Natural killer cell (primary cell): Measurements from ENCODE around the gene EMSY. TPM values are rescaled to one million over a fixed set of nuclear protein-coding genes. Genes with fewer than 3 reads are reported as not detected.

ENCODE experiments used
- ATAC-seq, 3 donors: fragments of 150-1000 bp in 2 of 3; fragments of 200-7000 bp in 1 of 3; cut with Tn5 transposase; 1 replicate in 1 of 3; 2 replicates in 2 of 3; pipeline ENCODE4 v1.10.0; 2021; ENCODE audit warnings: mild to moderate bottlenecking in 2 of 3, moderate library complexity in 2 of 3
- DNase-seq, 2 donors: peaks; one replicate each; pipeline versions ENCODE4 v3.0.0 to v3.0.0-alpha.2; 2013 to 2021; ENCODE audit warnings: mixed read lengths in 1 of 2
- H3K27ac ChIP-seq: one replicate; pipeline ENCODE4 v1.5.1; 2013; ENCODE audit warnings: mild to moderate bottlenecking, low read length
- H3K27me3 ChIP-seq: one replicate; pipeline ENCODE4 v1.6.1; 2013; ENCODE audit warnings: low read length; ENCODE audit not compliant: control insufficient read depth, insufficient read depth
- H3K36me3 ChIP-seq: one replicate; pipeline ENCODE4 v1.6.1; 2013; ENCODE audit warnings: low read length; ENCODE audit not compliant: control insufficient read depth, insufficient read depth
- H3K4me1 ChIP-seq: one replicate; pipeline ENCODE4 v1.6.1; 2013; ENCODE audit warnings: low read length; ENCODE audit not compliant: control insufficient read depth, insufficient read depth
- H3K4me3 ChIP-seq: one replicate; pipeline ENCODE4 v1.5.1; 2013; ENCODE audit warnings: low read length
- H3K9me3 ChIP-seq: one replicate; pipeline ENCODE4 v1.6.1; 2013; ENCODE audit warnings: low read length; ENCODE audit not compliant: control insufficient read depth, insufficient read depth
- H3K27ac Mint-ChIP-seq, 2 donors: one replicate each; pipeline ENCODE4 v1.8.0; 2022; ENCODE audit warnings: mild to moderate bottlenecking in 2 of 2, mixed read lengths in 2 of 2, moderate library complexity in 1 of 2
- H3K27me3 Mint-ChIP-seq, 2 donors: one replicate each; pipeline ENCODE4 v1.8.0; 2022; ENCODE audit warnings: low read depth in 2 of 2, mixed read lengths in 2 of 2
- H3K36me3 Mint-ChIP-seq: one replicate; pipeline ENCODE4 v1.8.0; 2022; ENCODE audit warnings: mixed read lengths
- H3K4me1 Mint-ChIP-seq, 2 donors: one replicate each; pipeline ENCODE4 v1.8.0; 2022; ENCODE audit warnings: mixed read lengths in 2 of 2
- H3K4me3 Mint-ChIP-seq: one replicate; pipeline ENCODE4 v1.8.0; 2022; ENCODE audit warnings: mild to moderate bottlenecking, moderate library complexity, mixed read lengths
- H3K9me3 Mint-ChIP-seq, 2 donors: one replicate each; pipeline ENCODE4 v1.8.0; 2022; ENCODE audit warnings: mixed read lengths in 2 of 2
- WGBS: methylation state at CpG from one replicate; pipeline ENCODE4 v1.1.7; 2013; ENCODE audit warnings: missing lambda C conversion rate; ENCODE audit not compliant: insufficient coverage; 5-methylcytosine and 5-hydroxymethylcytosine counted together
- intact Hi-C: fragments of 100-400 bp; cut with micrococcal nuclease; formaldehyde crosslinking; loops from one replicate; pipeline ENCODE4 v1.14.2; 2022
- total RNA-seq, 4 donors: library from RNA; stranded (reverse); fragments of 120-200 nt in 1 of 4; gene quantifications; one replicate each; pipeline versions ENCODE4 v1.2.3 to v1.2.4, GENCODE V29; 2013 to 2022
- TF ChIP-seq, protein P1 (sequence below): fragments of 200-600 bp; IDR thresholded peaks from one replicate; pipeline ENCODE4 v1.8.0; 2022; ENCODE audit warnings: antibody characterized with exemption

Gene EMSY
- total RNA-seq, 3 donors from 2014 or later (not counting 1 experiment from before 2014, with no cell fraction given) = 36.0 to 43.8 (median 39.4) TPM

DNA sequence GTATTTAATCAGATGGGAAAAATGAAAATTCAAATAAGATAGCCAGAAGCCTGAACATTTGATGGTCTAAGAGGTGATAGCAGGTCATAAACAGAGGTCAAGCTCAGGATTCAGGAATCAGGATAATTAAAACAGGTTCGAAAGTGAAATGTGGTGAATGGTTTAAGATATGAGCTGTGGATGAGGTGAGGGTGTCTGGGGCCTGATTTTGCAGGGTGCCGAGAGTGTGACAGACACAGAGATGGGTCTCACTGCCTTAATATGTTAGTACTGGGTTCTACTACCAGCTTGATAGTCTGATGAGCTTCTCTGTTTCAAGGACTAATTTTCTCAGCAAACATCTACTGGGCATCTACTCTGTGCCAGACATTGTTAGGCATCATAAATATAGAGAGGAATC is 19.9 kb upstream of the EMSY start:
- no peaks in the 10 kb centered on the region for H3K4me1 ChIP-seq
- H3K36me3 ChIP-seq = no peaks in the 10 kb centered on the region
- no peak for ATAC-seq
- TF ChIP-seq, protein P1, sequence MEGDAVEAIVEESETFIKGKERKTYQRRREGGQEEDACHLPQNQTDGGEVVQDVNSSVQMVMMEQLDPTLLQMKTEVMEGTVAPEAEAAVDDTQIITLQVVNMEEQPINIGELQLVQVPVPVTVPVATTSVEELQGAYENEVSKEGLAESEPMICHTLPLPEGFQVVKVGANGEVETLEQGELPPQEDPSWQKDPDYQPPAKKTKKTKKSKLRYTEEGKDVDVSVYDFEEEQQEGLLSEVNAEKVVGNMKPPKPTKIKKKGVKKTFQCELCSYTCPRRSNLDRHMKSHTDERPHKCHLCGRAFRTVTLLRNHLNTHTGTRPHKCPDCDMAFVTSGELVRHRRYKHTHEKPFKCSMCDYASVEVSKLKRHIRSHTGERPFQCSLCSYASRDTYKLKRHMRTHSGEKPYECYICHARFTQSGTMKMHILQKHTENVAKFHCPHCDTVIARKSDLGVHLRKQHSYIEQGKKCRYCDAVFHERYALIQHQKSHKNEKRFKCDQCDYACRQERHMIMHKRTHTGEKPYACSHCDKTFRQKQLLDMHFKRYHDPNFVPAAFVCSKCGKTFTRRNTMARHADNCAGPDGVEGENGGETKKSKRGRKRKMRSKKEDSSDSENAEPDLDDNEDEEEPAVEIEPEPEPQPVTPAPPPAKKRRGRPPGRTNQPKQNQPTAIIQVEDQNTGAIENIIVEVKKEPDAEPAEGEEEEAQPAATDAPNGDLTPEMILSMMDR = no peak
- H3K4me3 ChIP-seq = no peak overlapping the region
- Mint-ChIP-seq H3K9me3 (no peaks in the 10 kb centered on the region), H3K36me3 (no peaks in the 10 kb centered on the region), H3K4me3 (no peak overlapping the region), H3K27me3 (peaks cover 0 to 11% of the 10 kb centered on the region in 2 donors), H3K4me1 (no peaks in the 10 kb centered on the region), H3K27ac (no peak overlapping the region)
- intact Hi-C loops = no loop called here
- H3K9me3 ChIP-seq = no peaks in the 10 kb centered on the region
- no peaks in the 10 kb centered on the region for H3K27me3 ChIP-seq
- H3K27ac ChIP-seq = no peak overlapping the region
- no peak for DNase-seq
- 83% methylated on average over 2 of the region's 2 CpGs for WGBS

GRCh38 chr11:76426660-76427059 is 18.2 kb upstream of the EMSY start:
- Mint-ChIP-seq H3K4me1 (no peaks in the 10 kb centered on the region), H3K9me3 (no peaks in the 10 kb centered on the region), H3K27me3 (peaks cover 0 to 11% of the 10 kb centered on the region in 2 donors), H3K27ac (no peak overlapping the region), H3K4me3 (no peak overlapping the region), H3K36me3 (no peaks in the 10 kb centered on the region)
- no peaks in the 10 kb centered on the region for H3K27me3 ChIP-seq
- H3K36me3 ChIP-seq = no peaks in the 10 kb centered on the region
- ATAC-seq (no peak), DNase-seq (no peak)
- H3K27ac ChIP-seq = no peak overlapping the region
- intact Hi-C loops = no loop called here
- no peak overlapping the region for H3K4me3 ChIP-seq
- TF ChIP-seq, protein P1 = no peak
- H3K4me1 ChIP-seq = no peaks in the 10 kb centered on the region
- H3K9me3 ChIP-seq = no peaks in the 10 kb centered on the region

- H3K4me3 ChIP-seq = no peak overlapping the region
- Mint-ChIP-seq H3K9me3 (no peaks in the 10 kb centered on the region), H3K27me3 (no peaks in the 10 kb centered on the region), H3K4me3 (no peak overlapping the region), H3K4me1 (no peaks in the 10 kb centered on the region), H3K36me3 (no peaks in the 10 kb centered on the region), H3K27ac (no peak overlapping the region)
- H3K9me3 ChIP-seq = no peaks in the 10 kb centered on the region
- intact Hi-C loops = no loop called here
- DNase-seq = no peak
- H3K36me3 ChIP-seq = no peaks in the 10 kb centered on the region
- H3K4me1 ChIP-seq = no peaks in the 10 kb centered on the region
- TF ChIP-seq, protein P1 = no peak
- no peak for ATAC-seq
- no peak overlapping the region for H3K27ac ChIP-seq
- H3K27me3 ChIP-seq = no peaks in the 10 kb centered on the region
- 75% methylated on average over 1 of the region's 1 CpG for WGBS
Observed at GRCh38 chr11:76436020-76436419, 8.8 kb upstream of the EMSY start.

GRCh38 chr11:76443268-76443980 is 1.4 kb upstream of the EMSY start:
- DNase-seq = no peak
- H3K36me3 Mint-ChIP-seq = no peaks in the 10 kb centered on the region
- Histone ChIP-seq H3K4me3 (peak overlapping the region; percentile 84), H3K27ac (peak overlapping the region; percentile 86), H3K27me3 (no peaks in the 10 kb centered on the region), H3K9me3 (no peaks in the 10 kb centered on the region), H3K36me3 (peaks cover 11% of the 10 kb centered on the region), H3K4me1 (peaks cover 12% of the 10 kb centered on the region)
- peaks cover 25 to 41% of the 10 kb centered on the region in 2 donors for H3K4me1 Mint-ChIP-seq
- 48% methylated on average over 4 of the region's 10 CpGs for WGBS
- intact Hi-C loops = no loop called here
- TF ChIP-seq, protein P1 = no peak
- ATAC-seq = no peak
- peak overlapping the region; percentile 98 to 99 for H3K27ac Mint-ChIP-seq
- no peaks in the 10 kb centered on the region for H3K9me3 Mint-ChIP-seq
- no peaks in the 10 kb centered on the region for H3K27me3 Mint-ChIP-seq
- peak overlapping the region; percentile 98 for H3K4me3 Mint-ChIP-seq
